H9 (cell line): ENCODE measurements around the gene GLYATL1B. TPM values are rescaled to one million over a fixed set of nuclear protein-coding genes. Genes with fewer than 3 reads are reported as not detected.
"Not testable (repeated sequence)": the region's sequence is repeated elsewhere in the genome, so short reads cannot be mapped to it uniquely, and the experiment has no call there.

Experiments
- DNase-seq: peaks from one replicate; pipeline ENCODE4 v3.0.0-alpha.2; 2017
- H2AFZ ChIP-seq: one replicate; pipeline ENCODE4 v1.6.1; 2013; ENCODE audit warnings: mild to moderate bottlenecking, low read length, control low read depth, moderate library complexity
- H2AK5ac ChIP-seq: 2 replicates; pipeline ENCODE4 v1.6.1; 2013; ENCODE audit warnings: low read length, control low read depth, mixed read lengths; ENCODE audit not compliant: insufficient read length
- H2BK120ac ChIP-seq: one replicate; pipeline ENCODE4 v1.6.1; 2013; ENCODE audit warnings: low read depth, mild to moderate bottlenecking, low read length, control low read depth, inconsistent platforms; ENCODE audit not compliant: poor library complexity, severe bottlenecking
- H2BK12ac ChIP-seq: 2 replicates; pipeline ENCODE4 v1.6.1; 2013; ENCODE audit warnings: low read length, control low read depth, mixed read lengths, low read depth; ENCODE audit not compliant: insufficient read length
- H2BK15ac ChIP-seq: 2 replicates; pipeline ENCODE4 v1.6.1; 2013; ENCODE audit warnings: low read depth, low read length, control low read depth
- H2BK20ac ChIP-seq: one replicate; pipeline ENCODE4 v1.6.1; 2013; ENCODE audit warnings: low read depth, mild to moderate bottlenecking, low read length, control low read depth, inconsistent platforms; ENCODE audit not compliant: poor library complexity, severe bottlenecking
- H2BK5ac ChIP-seq: 2 replicates; pipeline ENCODE4 v1.6.1; 2013; ENCODE audit warnings: low read length, control low read depth, mixed read lengths; ENCODE audit not compliant: insufficient read length
- H3K14ac ChIP-seq: 2 replicates; pipeline ENCODE4 v1.6.1; 2013; ENCODE audit warnings: low read length, control low read depth; ENCODE audit not compliant: insufficient read depth
- H3K18ac ChIP-seq: 2 replicates; pipeline ENCODE4 v1.6.1; 2013; ENCODE audit warnings: low read depth, mild to moderate bottlenecking, mixed read lengths, low read length, control low read depth; ENCODE audit not compliant: insufficient read length
- H3K23ac ChIP-seq: 2 replicates; pipeline ENCODE4 v1.6.1; 2013; ENCODE audit warnings: low read length, control low read depth, mixed read lengths, low read depth; ENCODE audit not compliant: insufficient read length
- H3K23me2 ChIP-seq: 2 replicates; pipeline ENCODE4 v1.6.1; 2013; ENCODE audit warnings: low read depth, mild to moderate bottlenecking, mixed read lengths, low read length, control low read depth; ENCODE audit not compliant: insufficient read length, poor library complexity, severe bottlenecking
- H3K27ac ChIP-seq: 2 replicates; pipeline ENCODE4 v1.5.1; 2013; ENCODE audit warnings: low read length, control low read depth, mixed read lengths, low read depth; ENCODE audit not compliant: insufficient read length
- H3K27me3 ChIP-seq: 2 replicates; pipeline ENCODE4 v1.6.1; 2013; ENCODE audit warnings: low read length, control low read depth, inconsistent platforms; ENCODE audit not compliant: insufficient read depth
- H3K4ac ChIP-seq: 2 replicates; pipeline ENCODE4 v1.6.1; 2013; ENCODE audit warnings: low read depth, mild to moderate bottlenecking, control low read depth, inconsistent platforms, low read length, moderate library complexity
- H3K4me1 ChIP-seq: 2 replicates; pipeline ENCODE4 v1.6.1; 2013; ENCODE audit warnings: low read length, control low read depth, inconsistent platforms; ENCODE audit not compliant: insufficient read depth
- H3K4me2 ChIP-seq: 2 replicates; pipeline ENCODE4 v1.6.1; 2013; ENCODE audit warnings: low read length, control low read depth, mixed read lengths; ENCODE audit not compliant: insufficient read length, insufficient read depth
- H3K56ac ChIP-seq: 2 replicates; pipeline ENCODE4 v1.6.1; 2013; ENCODE audit warnings: low read depth, mild to moderate bottlenecking, mixed read lengths, low read length, control low read depth; ENCODE audit not compliant: insufficient read length
- H3K79me1 ChIP-seq: 2 replicates; pipeline ENCODE4 v1.6.1; 2013; ENCODE audit warnings: low read depth, mild to moderate bottlenecking, moderate library complexity, low read length, control low read depth, inconsistent platforms; ENCODE audit not compliant: insufficient read depth, poor library complexity, severe bottlenecking
- H3K79me2 ChIP-seq: 2 replicates; pipeline ENCODE4 v1.6.1; 2013; ENCODE audit warnings: low read length, control low read depth, inconsistent platforms; ENCODE audit not compliant: insufficient read depth
- H3K9ac ChIP-seq: 2 replicates; pipeline ENCODE4 v1.6.1; 2013; ENCODE audit warnings: low read length, control low read depth, mixed read lengths; ENCODE audit not compliant: insufficient read length; ENCODE audit errors: extremely low read depth
- H3K9me3 ChIP-seq: one replicate; pipeline ENCODE4 v1.6.1; 2013; ENCODE audit warnings: low read depth, low read length, inconsistent platforms; ENCODE audit not compliant: control insufficient read depth
- H3T11ph ChIP-seq: one replicate; pipeline ENCODE4 v1.6.1; 2013; ENCODE audit warnings: mild to moderate bottlenecking, low read length, control low read depth, inconsistent platforms
- H4K20me1 ChIP-seq: one replicate; pipeline ENCODE4 v1.6.1; 2013; ENCODE audit not compliant: control insufficient read depth, insufficient read length, insufficient read depth
- H4K5ac ChIP-seq: 2 replicates; pipeline ENCODE4 v1.6.1; 2013; ENCODE audit warnings: low read depth, mild to moderate bottlenecking, mixed read lengths, low read length, control low read depth; ENCODE audit not compliant: insufficient read length
- H4K8ac ChIP-seq: replicated peaks from 2 replicates; pipeline ENCODE4 v1.6.1; 2013; ENCODE audit warnings: low read length, control low read depth, mixed read lengths, low read depth; ENCODE audit not compliant: insufficient read length
- H4K91ac ChIP-seq: 2 replicates; pipeline ENCODE4 v1.6.1; 2013; ENCODE audit warnings: low read depth, mild to moderate bottlenecking, moderate library complexity, mixed read lengths, low read length, control low read depth; ENCODE audit not compliant: insufficient read length
- H3K27ac Mint-ChIP-seq, 3 experiments: 2 replicates in 2 of 3; 3 replicates in 1 of 3; pipeline ENCODE4 v1.8.0; 2020 to 2021; ENCODE audit warnings: mixed read lengths in 3 of 3, mild to moderate bottlenecking in 1 of 3, moderate library complexity in 1 of 3
- H3K27me3 Mint-ChIP-seq: 2 replicates; pipeline ENCODE4 v1.8.0; 2021; ENCODE audit warnings: low read depth, mild to moderate bottlenecking, moderate library complexity, mixed read lengths
- H3K36me3 Mint-ChIP-seq, 3 experiments: 2 replicates in 2 of 3; 3 replicates in 1 of 3; pipeline ENCODE4 v1.8.0; 2020 to 2021; ENCODE audit warnings: low read depth in 3 of 3, mixed read lengths in 3 of 3; ENCODE audit not compliant: insufficient read depth in 1 of 3
- H3K4me1 Mint-ChIP-seq, 2 experiments: 2 replicates each; pipeline ENCODE4 v1.8.0; 2020; ENCODE audit warnings: mixed read lengths in 2 of 2
- H3K4me3 Mint-ChIP-seq, 2 experiments: 2 replicates in 1 of 2; 3 replicates in 1 of 2; pipeline ENCODE4 v1.8.0; 2020 to 2021; ENCODE audit warnings: mild to moderate bottlenecking in 2 of 2, mixed read lengths in 2 of 2, moderate library complexity in 1 of 2
- H3K9me3 Mint-ChIP-seq, 2 experiments: 2 replicates in 1 of 2; 3 replicates in 1 of 2; pipeline ENCODE4 v1.8.0; 2020; ENCODE audit warnings: mild to moderate bottlenecking in 2 of 2, mixed read lengths in 2 of 2, moderate library complexity in 1 of 2
- WGBS: extraction: QIAGEN DNeasy Blood & Tissue Kit; methylation state at CpG from one replicate; pipeline ENCODE4 v1.1.7; 2013; ENCODE audit warnings: missing lambda C conversion rate, low lambda C conversion rate, mixed read lengths; ENCODE audit not compliant: insufficient read length; ENCODE audit errors: extremely low coverage; 5-methylcytosine and 5-hydroxymethylcytosine counted together
- total RNA-seq: library from RNA; stranded (reverse); gene quantifications from 2 replicates; pipeline ENCODE4 v1.2.1, GENCODE V29; 2021

Gene GLYATL1B
- total RNA-seq, 1 experiment from 2014 or later, result not detected

- not testable (repeated sequence) for H2BK5ac ChIP-seq, H3T11ph ChIP-seq, H2BK15ac ChIP-seq, H3K4ac ChIP-seq, H3K23ac ChIP-seq, H3K9me3 ChIP-seq, H3K4me1 ChIP-seq, H4K8ac ChIP-seq, H2AFZ ChIP-seq, H3K27me3 ChIP-seq, H2BK12ac ChIP-seq, H3K18ac ChIP-seq, H2BK20ac ChIP-seq, H3K9me3 Mint-ChIP-seq, H3K36me3 Mint-ChIP-seq, H3K14ac ChIP-seq, H4K20me1 ChIP-seq, H4K91ac ChIP-seq, H3K56ac ChIP-seq, H2BK120ac ChIP-seq, H3K79me1 ChIP-seq, H3K79me2 ChIP-seq, H3K23me2 ChIP-seq, H2AK5ac ChIP-seq, H3K27me3 Mint-ChIP-seq, H4K5ac ChIP-seq, H3K9ac ChIP-seq, H3K27ac ChIP-seq
- H3K4me2 ChIP-seq, result peak overlapping the region; percentile 66
- peaks cover 64 to 66% of the 10 kb centered on the region in 2 experiments for H3K4me1 Mint-ChIP-seq
- no CpG with 5 or more reads among the region's 1 CpG for whole genome bisulfite sequencing
- peak overlapping the region; percentile 38 to 62 (median 47); a peak in 5 of 7 replicates for H3K27ac Mint-ChIP-seq
- peak overlapping the region; percentile 16 to 32; a peak in 2 of 5 replicates for H3K4me3 Mint-ChIP-seq
- DNase-seq, result peak; percentile 54
Observed at GRCh38 chr11:59095225-59095624, 9.1 kb downstream of the GLYATL1B start.

GRCh38 chr11:59095972-59096575, 10.0 kb downstream of the GLYATL1B start:
- not testable (repeated sequence) for H3K79me2 ChIP-seq, H3K4me2 ChIP-seq, H4K8ac ChIP-seq, H3K36me3 Mint-ChIP-seq, H3K18ac ChIP-seq, H3K27me3 Mint-ChIP-seq, H4K20me1 ChIP-seq, H2BK5ac ChIP-seq, H3K79me1 ChIP-seq, H3K9ac ChIP-seq, H4K5ac ChIP-seq, H3K23ac ChIP-seq, H3K4me1 ChIP-seq, H3K56ac ChIP-seq, H2AFZ ChIP-seq, H3K9me3 ChIP-seq, H3K9me3 Mint-ChIP-seq, H2BK120ac ChIP-seq, H2BK12ac ChIP-seq, H3K27me3 ChIP-seq, DNase-seq, H2AK5ac ChIP-seq, H3K27ac ChIP-seq, H2BK15ac ChIP-seq, H4K91ac ChIP-seq, H2BK20ac ChIP-seq, H3K4ac ChIP-seq, H3K23me2 ChIP-seq, H3T11ph ChIP-seq, H3K14ac ChIP-seq
- H3K4me3 Mint-ChIP-seq, result peak overlapping the region in 1 of 2 experiments; percentile 1; a peak in 1 of 5 replicates
- H3K4me1 Mint-ChIP-seq, result peaks cover 67 to 70% of the 10 kb centered on the region in 2 experiments
- no CpG with 5 or more reads among the region's 5 CpGs for WGBS
- H3K27ac Mint-ChIP-seq, result peak overlapping the region in 1 of 3 experiments; percentile 6; a peak in 1 of 7 replicates
